DMS53 (cell line): ENCODE data around the gene SLC12A2.

ENCODE experiments used
- DNase-seq: peaks from one replicate; lab custom pipeline; 2025; lab: John Stamatoyannopoulos, UW

The SLC12A2 gene

DNA sequence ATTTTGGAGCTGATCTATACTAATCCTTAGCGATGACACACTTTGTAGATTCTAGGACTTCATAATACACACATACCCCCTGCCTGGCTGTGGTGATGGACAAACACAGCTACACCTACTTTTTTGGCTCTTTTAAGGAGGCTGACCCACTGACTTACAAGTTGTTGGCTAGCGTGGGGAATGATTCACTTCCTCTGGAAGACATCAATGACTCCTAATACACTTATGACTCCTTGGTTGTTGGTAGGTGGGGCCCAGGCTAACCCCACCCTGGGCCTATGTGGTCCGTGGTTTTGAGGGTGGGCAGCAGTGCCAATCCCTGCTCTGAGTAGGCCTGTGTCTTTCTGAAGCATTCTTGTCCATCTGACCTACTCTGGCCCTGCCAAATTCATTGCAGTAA lies 144.4 kb downstream of the SLC12A2 start:
- no peak for DNase-seq

DNA sequence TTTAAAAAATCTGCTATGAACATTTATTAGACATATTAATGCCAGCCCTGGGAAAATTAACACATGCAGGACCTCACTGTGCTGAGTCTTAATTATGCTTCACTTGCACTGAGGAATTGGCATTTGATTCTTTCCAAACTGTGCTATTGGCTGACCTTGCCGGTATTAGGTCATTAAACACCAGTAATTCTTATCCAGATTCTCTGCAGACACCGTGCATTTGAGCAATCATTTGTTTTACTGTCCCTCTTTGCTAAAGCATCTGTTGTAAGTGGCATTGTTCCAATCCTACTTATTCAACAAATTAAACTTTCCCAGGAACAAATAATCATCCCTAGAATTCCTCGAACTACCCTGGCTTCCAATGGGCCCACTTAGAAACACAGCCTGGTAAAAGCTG lies 145.0 kb downstream of the SLC12A2 start:
- DNase-seq, result no peak

DNA sequence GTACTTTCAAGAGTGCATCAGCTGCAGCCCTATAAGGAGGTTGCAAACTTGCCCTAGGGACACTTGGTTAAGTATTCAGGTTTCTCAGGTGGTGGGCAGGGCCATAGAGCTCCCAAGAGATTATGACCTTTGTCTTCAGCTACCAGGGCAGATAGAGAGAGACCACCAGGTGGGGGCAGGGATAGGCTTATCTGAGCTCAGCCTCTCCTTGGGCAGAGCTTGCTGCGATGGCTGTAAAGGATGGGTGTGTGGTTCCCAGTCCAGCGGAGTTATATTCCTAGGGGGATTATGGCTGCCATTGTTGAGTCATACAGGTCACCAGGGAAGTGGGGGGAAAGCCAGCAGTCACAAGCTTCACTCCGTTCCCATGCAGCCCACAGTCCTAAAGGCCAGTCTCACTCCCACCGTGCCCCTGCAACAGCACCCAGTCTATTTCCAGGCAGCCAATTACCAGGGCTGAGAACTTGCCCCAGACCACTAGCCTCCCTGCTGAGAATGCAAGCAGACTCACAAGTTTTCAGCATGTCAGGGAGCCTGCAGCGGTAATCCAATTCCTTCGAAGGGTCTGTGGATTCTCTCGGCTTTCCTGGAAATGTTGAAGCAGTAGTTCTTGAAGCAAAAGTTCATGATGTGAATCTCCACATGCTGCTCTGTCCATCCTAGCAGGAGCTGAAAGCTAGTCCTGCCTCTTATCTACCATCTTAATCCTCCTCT lies 151.5 kb downstream of the SLC12A2 start:
- no peak for DNase-seq

DNA sequence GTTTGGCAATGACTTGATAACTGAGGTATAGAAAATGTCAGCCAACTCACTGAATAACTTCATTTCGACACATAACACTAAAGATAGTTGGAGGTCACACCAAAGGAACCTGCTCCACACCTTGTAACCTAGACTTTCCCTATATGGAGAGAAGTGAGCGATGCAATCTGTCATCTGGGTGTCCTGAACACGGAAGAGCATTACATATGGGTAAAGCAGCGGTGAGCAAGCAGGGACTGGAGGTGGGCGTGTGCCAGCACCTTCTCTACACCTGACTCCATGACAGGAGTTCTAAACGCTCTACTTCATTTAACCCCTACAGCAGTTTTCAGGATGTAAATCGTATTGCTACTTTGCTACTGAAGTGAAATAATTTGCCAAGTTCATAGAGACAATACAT lies 152.8 kb downstream of the SLC12A2 start:
- DNase-seq, result no peak

DNA sequence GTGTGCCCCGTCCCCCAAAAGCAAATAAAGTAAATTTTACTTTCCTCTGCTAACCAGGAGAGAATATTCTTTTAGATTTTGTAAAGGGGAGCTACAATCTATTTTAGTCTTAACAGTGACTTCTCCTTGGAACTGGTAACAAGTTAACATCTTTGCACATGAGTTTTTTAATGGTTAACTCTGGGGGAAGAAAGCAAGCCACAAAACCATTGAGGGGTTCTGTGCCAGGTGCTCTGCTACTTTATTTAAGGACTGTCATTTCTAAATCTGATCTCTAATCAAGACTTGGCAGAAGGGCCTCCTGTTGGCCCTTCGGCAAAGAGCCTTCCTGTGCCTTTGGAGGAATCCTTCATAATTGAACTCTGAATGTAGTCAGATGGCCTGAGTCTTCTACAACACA lies 153.4 kb downstream of the SLC12A2 start:
- DNase-seq, result no peak

DNA sequence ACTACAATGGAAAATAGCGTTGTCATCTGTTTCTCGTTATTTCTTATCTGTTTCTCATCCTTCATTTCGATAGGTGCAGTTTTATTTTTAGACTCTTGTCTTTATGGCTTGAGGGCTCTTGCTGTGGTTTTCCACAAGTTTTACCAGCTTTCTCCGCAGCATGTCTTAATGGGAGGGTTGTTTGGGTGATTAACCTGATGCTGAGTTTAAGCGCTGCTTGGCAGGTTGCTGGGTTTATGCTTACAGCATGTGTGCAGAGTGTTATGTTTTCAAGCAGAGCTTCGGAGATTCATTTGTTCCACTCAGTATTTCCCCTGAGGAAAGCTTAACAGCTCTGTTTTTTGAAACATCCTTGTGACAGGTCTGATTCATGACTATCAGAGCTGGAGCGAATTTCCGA lies 154.0 kb downstream of the SLC12A2 start:
- DNase-seq, result no peak
